ENCODE measurements around the gene MLXIPL.

GRCh38 chr7:73544678-73545077 lies 79.6 kb downstream of the MLXIPL start:
- TF ChIP-seq CTCF (IDR thresholded peaks at IDR 0.05), result no peak
- TF ChIP-seq EP300 (IDR thresholded peaks at IDR 0.05), result no peak
- no peak for TF ChIP-seq POLR2A (IDR thresholded peaks at IDR 0.05)
- no peak for TF ChIP-seq POLR2AphosphoS5 (IDR thresholded peaks at IDR 0.05)
